Ovary (tissue), 9 donors: ENCODE measurements around the gene ANG. TPM values are rescaled to one million over a fixed set of nuclear protein-coding genes. Genes with fewer than 3 reads are reported as not detected.
"Not testable (repeated sequence)": the region's sequence is repeated elsewhere in the genome, so short reads cannot be mapped to it uniquely, and the experiment has no call there.

ENCODE experiments used
- DNase-seq, 5 donors: peaks; one replicate each; pipeline ENCODE4 v3.0.0-alpha.2; 2019 to 2020
- H3K27ac ChIP-seq, 2 donors: fragments of 200-600 bp; one replicate each; pipeline versions ENCODE4 v1.5.1 to v1.8.0; 2019 to 2022
- H3K27me3 ChIP-seq: fragments of 200-600 bp; one replicate; pipeline ENCODE4 v1.8.0; 2022
- H3K36me3 ChIP-seq: fragments of 200-600 bp; sonication (generic); one replicate; pipeline ENCODE4 v1.5.1; 2019
- H3K4me1 ChIP-seq: one replicate; pipeline ENCODE4 v1.8.1; 2013; ENCODE audit warnings: mild to moderate bottlenecking, moderate library complexity; ENCODE audit not compliant: insufficient read depth
- H3K4me3 ChIP-seq: fragments of 200-600 bp; sonication (generic); one replicate; pipeline ENCODE4 v1.5.1; 2017
- H3K9me3 ChIP-seq, 2 donors: fragments of 200-600 bp in 1 of 2; sonication (generic) in 1 of 2; one replicate each; pipeline versions ENCODE4 v1.5.1 to v1.8.1; 2013 to 2019; ENCODE audit warnings: mild to moderate bottlenecking in 1 of 2, moderate library complexity in 1 of 2
- EP300 ChIP-seq: sonication (generic); formaldehyde crosslinking; IDR thresholded peaks from one replicate; pipeline ENCODE4 v1.6.1; 2017; ENCODE audit warnings: antibody characterized with exemption
- POLR2A ChIP-seq: fragments of 450-650 bp; IDR thresholded peaks from one replicate; pipeline ENCODE4 v1.6.1; 2017; ENCODE audit warnings: antibody characterized with exemption, mild to moderate bottlenecking, moderate library complexity
- WGBS, 3 donors: extraction: QIAGEN DNeasy Blood & Tissue Kit in 1 of 3; methylation state at CpG; one replicate each; pipeline versions ENCODE4 v1.1.5 to v1.1.7; 2013 to 2017; 5-methylcytosine and 5-hydroxymethylcytosine counted together
- intact Hi-C, 4 donors: fragments of 100-400 bp; cut with DNase I; formaldehyde crosslinking; loops; one replicate each; pipeline versions ENCODE4 v1.11.0 to v1.15.1; 2022 to 2023
- polyA plus RNA-seq, 2 donors: library from polyadenylated mRNA; stranded (reverse); fragments of 200-250 nt in 1 of 2; fragments of 350-450 nt in 1 of 2; fragmentation: Illumina TruSeq in 1 of 2; extraction: RNeasy Lipid Tissue Mini Kit (QIAGEN cat#74804) in 1 of 2; gene quantifications; one replicate each; pipeline ENCODE4 v1.2.3, GENCODE V29; 2013 to 2014
- total RNA-seq, 7 donors: library from RNA; depleted of rRNA in 2 of 7; stranded (reverse); fragments of >200 nt in 2 of 7; fragmentation: NEBNext Ultra II Directional in 3 of 7; extraction: Animal tissue kit (Norgen Biotek cat#: 25700) in 3 of 7; gene quantifications; one replicate each; pipeline versions ENCODE4 v1.1.0 to v1.2.4, GENCODE V29; 2016 to 2023
- TF ChIP-seq, protein P1 (sequence below), 3 donors: fragments of 450-650 bp in 2 of 3; fragments of 200-600 bp in 1 of 3; IDR thresholded peaks; one replicate each; pipeline versions ENCODE4 v1.5.1 to v1.8.0; 2016 to 2022; ENCODE audit warnings: antibody characterized with exemption in 3 of 3, mild to moderate bottlenecking in 1 of 3
- donor health status: DM: no; HTN: no; CAD: no; lungs with moderate emphysema.
- donor health status: DM: no; HTN: no; CAD: no.
- donor health status: Bipolar disorder and iron deficiency.
- donor health status: DM: yes; HTN: yes; CAD: no.
- donor health status: DM: no; HTN: no; CAD: no.
- donor health status: DM: yes; HTN: yes; CAD: no.

The ANG gene
- total and polyA plus RNA-seq, 9 donors: 13.2 to 80.5 (median 39.4) TPM

GRCh38 chr14:20661197-20661596 is 27.4 kb upstream of the ANG start:
- H3K27me3 ChIP-seq: no peaks in the 10 kb centered on the region
- H3K36me3 ChIP-seq: no peaks in the 10 kb centered on the region
- H3K4me3 ChIP-seq: no peak overlapping the region
- intact Hi-C loops: no loop called here
- WGBS, 3 donors: 73 to 76% (median 74%) methylated on average over 2 of the region's 2 CpGs
- H3K4me1 ChIP-seq: peaks cover 2% of the 10 kb centered on the region
- no peak for DNase-seq
- H3K9me3 ChIP-seq: no peaks in the 10 kb centered on the region
- no peak for TF ChIP-seq POLR2A
- TF ChIP-seq, protein P1, sequence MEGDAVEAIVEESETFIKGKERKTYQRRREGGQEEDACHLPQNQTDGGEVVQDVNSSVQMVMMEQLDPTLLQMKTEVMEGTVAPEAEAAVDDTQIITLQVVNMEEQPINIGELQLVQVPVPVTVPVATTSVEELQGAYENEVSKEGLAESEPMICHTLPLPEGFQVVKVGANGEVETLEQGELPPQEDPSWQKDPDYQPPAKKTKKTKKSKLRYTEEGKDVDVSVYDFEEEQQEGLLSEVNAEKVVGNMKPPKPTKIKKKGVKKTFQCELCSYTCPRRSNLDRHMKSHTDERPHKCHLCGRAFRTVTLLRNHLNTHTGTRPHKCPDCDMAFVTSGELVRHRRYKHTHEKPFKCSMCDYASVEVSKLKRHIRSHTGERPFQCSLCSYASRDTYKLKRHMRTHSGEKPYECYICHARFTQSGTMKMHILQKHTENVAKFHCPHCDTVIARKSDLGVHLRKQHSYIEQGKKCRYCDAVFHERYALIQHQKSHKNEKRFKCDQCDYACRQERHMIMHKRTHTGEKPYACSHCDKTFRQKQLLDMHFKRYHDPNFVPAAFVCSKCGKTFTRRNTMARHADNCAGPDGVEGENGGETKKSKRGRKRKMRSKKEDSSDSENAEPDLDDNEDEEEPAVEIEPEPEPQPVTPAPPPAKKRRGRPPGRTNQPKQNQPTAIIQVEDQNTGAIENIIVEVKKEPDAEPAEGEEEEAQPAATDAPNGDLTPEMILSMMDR (IDR thresholded peaks at IDR 0.05): no peak
- TF ChIP-seq EP300: no peak
- no peak overlapping the region for H3K27ac ChIP-seq

DNA sequence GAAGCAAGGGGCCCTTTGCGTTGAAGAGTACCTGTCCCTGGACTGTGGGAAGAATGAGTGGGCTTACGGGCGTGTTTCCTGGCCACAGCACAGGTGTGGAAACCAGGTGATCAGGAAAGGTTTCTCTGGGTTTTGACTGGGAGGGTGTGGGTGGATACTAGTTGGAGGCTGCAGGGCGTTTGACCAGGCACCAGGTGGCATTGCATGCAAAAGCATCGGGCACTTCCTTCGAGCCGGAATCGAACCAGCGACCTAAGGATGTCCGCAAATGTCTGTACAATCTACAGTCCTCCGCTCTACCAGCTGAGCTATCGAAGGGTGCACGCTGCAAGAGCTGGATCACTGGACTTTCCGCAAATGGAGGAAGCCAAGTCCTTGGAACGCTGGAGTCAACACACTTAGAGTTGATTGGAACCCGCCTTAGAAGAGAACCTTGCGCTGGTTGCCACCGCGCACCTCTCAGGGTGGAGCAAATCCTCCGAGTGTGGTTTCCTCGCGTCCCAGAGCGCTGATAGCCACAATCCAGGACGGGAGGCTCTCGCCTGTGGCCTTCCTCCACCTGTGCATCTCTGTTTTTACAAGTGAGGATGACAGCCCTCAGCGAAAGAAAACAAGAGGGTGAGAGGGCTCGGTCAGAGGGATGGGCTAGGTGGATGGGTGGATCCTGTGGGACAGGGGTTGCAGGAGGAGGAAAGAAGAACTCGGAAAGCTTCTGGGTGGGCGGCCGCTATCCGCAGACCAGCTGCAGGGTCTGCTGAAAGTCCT is 25.4 kb upstream of the ANG start:
- Histone ChIP-seq H3K27me3 (no peaks in the 10 kb centered on the region), H3K27ac (no peak overlapping the region), H3K4me3 (peak overlapping the region; percentile 22), H3K9me3 (no peaks in the 10 kb centered on the region), H3K4me1 (peaks cover 2% of the 10 kb centered on the region), H3K36me3 (no peaks in the 10 kb centered on the region)
- intact Hi-C loops: no loop called here
- WGBS, 3 donors: 3 to 5% (median 4%) methylated on average over 31 of the region's 31 CpGs
- TF ChIP-seq POLR2A (no peak), EP300 (no peak)
- TF ChIP-seq, protein P1 (IDR thresholded peaks at IDR 0.05): peak in 1 of 3 donors; percentile 34
- DNase-seq: peak; percentile 65 to 82 (median 74)

- H3K9me3 ChIP-seq, H3K4me3 ChIP-seq, H3K4me1 ChIP-seq, DNase-seq, H3K27me3 ChIP-seq, H3K36me3 ChIP-seq, intact Hi-C loops, H3K27ac ChIP-seq: not testable (repeated sequence)
- WGBS, 3 donors: 66 to 72% (median 71%) methylated on average over 7 of the region's 7 CpGs
These were observed 22.1 kb upstream of the ANG start for GRCh38 chr14:20666400-20666961.

DNA sequence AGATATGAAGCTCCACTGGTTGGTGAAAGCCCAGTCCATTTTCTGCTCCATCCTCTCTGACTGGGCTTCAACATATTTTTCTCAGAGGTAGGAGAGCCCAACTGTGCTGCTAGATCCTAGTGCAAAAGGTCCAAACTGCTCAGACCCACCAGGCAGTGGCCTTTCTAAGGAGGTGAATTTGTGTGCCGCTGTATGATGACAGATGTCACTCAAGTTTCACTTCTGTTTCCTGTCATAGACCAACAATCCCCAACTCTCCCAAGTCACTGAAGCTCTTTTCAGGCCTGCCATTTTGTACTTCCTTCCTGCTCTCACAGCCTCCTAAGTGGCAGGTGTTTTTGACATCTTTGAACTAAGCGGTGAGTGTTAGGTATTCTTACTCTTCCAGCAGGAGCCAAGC is 20.6 kb upstream of the ANG start:
- no peak for TF ChIP-seq EP300
- TF ChIP-seq, protein P1 (IDR thresholded peaks at IDR 0.05): no peak
- no peak for TF ChIP-seq POLR2A
- Histone ChIP-seq H3K27ac (no peak overlapping the region), H3K9me3 (no peaks in the 10 kb centered on the region), H3K4me1 (peaks cover 2% of the 10 kb centered on the region), H3K4me3 (no peak overlapping the region), H3K27me3 (no peaks in the 10 kb centered on the region), H3K36me3 (no peaks in the 10 kb centered on the region)
- WGBS, 3 donors: 83 to 91% (median 88%) methylated on average over 2 of the region's 2 CpGs
- intact Hi-C loops: no loop called here
- no peak for DNase-seq

DNA sequence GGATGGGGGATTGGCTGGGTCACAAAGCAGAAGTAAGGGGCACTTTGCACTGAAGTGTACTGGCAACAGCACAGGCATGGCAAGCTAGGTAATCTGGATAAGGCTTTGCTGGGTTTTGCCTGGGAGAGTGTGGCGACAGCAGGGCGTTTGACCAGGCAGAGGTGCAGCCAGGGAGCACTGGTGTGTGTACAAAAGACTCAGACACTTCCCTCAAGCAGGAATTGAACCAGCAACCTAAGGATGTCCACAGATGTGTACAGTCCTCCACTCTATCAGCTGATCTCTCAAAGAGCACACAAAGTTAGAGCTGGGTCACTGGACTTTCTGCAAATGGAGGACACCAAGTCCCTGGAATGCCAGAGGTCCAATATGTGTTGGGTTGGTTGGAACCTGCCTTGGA is 19.6 kb upstream of the ANG start:
- WGBS, 3 donors: 73 to 84% (median 81%) methylated on average over 2 of the region's 2 CpGs
- no peak for DNase-seq
- H3K9me3 ChIP-seq: no peaks in the 10 kb centered on the region
- intact Hi-C loops: no loop called here
- no peaks in the 10 kb centered on the region for H3K36me3 ChIP-seq
- no peaks in the 10 kb centered on the region for H3K4me1 ChIP-seq
- TF ChIP-seq EP300 (no peak), POLR2A (no peak)
- TF ChIP-seq, protein P1 (IDR thresholded peaks at IDR 0.05): no peak
- H3K4me3 ChIP-seq: no peak overlapping the region
- H3K27ac ChIP-seq: no peak overlapping the region
- no peaks in the 10 kb centered on the region for H3K27me3 ChIP-seq
